ENCODE data around the gene RABEP1. TPM values are rescaled to one million over a fixed set of nuclear protein-coding genes. Genes with fewer than 3 reads are reported as not detected.
A peak's percentile ranks its signal among the peaks of the same experiment; 100 is the strongest.

The RABEP1 gene
- total and polyA plus RNA-seq, 8 donors: 12.1 to 89.7 (median 19.8) TPM

DNA sequence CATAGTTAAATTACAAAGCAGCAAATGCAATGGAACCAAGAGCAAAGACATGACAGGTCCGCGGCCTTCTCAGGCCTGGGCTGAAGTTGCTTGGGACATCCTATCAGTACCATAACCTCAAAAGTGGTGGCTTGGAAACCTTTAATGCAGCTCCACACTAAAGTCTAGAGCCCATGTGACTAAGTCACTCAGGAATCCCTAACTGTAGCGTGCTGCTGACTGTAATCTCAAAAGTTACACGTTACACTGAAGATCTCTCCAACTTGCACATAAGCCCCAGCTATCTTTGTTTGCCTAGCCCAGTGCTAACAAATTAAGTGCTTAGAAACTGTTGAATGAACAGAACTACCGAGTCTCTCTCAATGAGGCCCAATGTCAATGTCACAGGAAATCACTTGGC, 109.6 kb downstream of the RABEP1 start:
- Histone ChIP-seq H3K4me1 (no peaks in the 10 kb centered on the region), H3K4me3 (no peak overlapping the region), H3K27me3 (no peaks in the 10 kb centered on the region), H3K9me3 (no peaks in the 10 kb centered on the region), H3K36me3 (peaks cover 72 to 100% (median 99%) of the 10 kb centered on the region in 4 donors), H3K27ac (no peak overlapping the region)
- intact Hi-C loops (cut with DNase I; ENCODE audit: low total_unique reads): no loop called here
- WGBS, 5 donors: 53 to 79% (median 60%) methylated on average over 5 of the region's 5 CpGs
- TF ChIP-seq, protein P1, sequence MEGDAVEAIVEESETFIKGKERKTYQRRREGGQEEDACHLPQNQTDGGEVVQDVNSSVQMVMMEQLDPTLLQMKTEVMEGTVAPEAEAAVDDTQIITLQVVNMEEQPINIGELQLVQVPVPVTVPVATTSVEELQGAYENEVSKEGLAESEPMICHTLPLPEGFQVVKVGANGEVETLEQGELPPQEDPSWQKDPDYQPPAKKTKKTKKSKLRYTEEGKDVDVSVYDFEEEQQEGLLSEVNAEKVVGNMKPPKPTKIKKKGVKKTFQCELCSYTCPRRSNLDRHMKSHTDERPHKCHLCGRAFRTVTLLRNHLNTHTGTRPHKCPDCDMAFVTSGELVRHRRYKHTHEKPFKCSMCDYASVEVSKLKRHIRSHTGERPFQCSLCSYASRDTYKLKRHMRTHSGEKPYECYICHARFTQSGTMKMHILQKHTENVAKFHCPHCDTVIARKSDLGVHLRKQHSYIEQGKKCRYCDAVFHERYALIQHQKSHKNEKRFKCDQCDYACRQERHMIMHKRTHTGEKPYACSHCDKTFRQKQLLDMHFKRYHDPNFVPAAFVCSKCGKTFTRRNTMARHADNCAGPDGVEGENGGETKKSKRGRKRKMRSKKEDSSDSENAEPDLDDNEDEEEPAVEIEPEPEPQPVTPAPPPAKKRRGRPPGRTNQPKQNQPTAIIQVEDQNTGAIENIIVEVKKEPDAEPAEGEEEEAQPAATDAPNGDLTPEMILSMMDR (IDR thresholded peaks at IDR 0.05): no peak
- TF ChIP-seq POLR2A (IDR thresholded peaks at IDR 0.05) (no peak), POLR2AphosphoS5 (IDR thresholded peaks at IDR 0.05) (no peak), EP300 (IDR thresholded peaks at IDR 0.05) (no peak)
- peak in 1 of 2 donors; percentile 40 for DNase-seq

DNA sequence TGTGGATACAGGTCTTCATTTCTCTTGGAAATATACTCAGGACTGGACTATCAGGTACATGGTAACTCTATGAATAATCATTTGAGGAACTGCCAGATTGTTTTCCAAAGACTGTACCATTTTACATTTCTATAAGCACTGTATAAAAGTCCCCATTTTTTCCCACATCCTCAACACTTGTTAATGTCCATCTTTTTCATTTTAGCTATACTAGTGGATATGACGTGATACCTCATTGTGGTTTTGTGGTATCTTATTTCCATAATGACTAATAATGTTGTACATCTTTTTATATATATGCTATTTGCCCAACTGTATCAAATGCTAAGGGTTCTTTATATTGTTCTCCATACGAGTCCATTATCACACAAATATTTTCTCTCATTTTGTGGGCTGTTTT, 114.5 kb downstream of the RABEP1 start:
- peaks cover 40 to 100% (median 100%) of the 10 kb centered on the region in 4 donors for H3K36me3 ChIP-seq
- intact Hi-C loops (cut with DNase I; ENCODE audit: low total_unique reads): no loop called here
- no peak overlapping the region for H3K4me3 ChIP-seq
- no peak overlapping the region for H3K27ac ChIP-seq
- TF ChIP-seq EP300 (IDR thresholded peaks at IDR 0.05) (no peak), POLR2AphosphoS5 (IDR thresholded peaks at IDR 0.05) (no peak), POLR2A (IDR thresholded peaks at IDR 0.05) (no peak)
- TF ChIP-seq, protein P1 (IDR thresholded peaks at IDR 0.05): no peak
- H3K27me3 ChIP-seq: no peaks in the 10 kb centered on the region
- H3K9me3 ChIP-seq: no peaks in the 10 kb centered on the region
- no peaks in the 10 kb centered on the region for H3K4me1 ChIP-seq
- no peak for DNase-seq
- 85 to 95% (median 90%) methylated on average over 2 of the region's 2 CpGs for WGBS, 5 donors

DNA sequence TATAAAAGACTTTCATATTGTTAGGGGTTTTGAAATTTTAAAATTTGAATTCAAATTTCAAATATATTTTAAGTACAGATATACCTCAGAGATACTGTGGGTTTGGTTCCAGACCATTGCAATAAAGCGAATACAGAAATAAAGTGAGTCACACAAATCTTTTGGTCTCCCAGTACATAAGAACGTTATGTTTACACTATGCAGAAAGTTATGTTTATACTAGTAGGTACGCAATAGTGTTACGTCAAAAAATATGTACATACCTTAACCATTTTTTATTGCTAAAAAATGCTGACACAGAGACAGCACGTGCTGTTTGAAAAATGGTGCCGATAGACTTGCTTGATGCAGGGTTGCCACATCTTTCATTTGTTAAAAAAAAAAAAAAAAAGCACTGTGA, 117.7 kb downstream of the RABEP1 start:
- 78 to 94% (median 81%) methylated on average over 6 of the region's 6 CpGs for WGBS, 5 donors
- TF ChIP-seq POLR2A (IDR thresholded peaks at IDR 0.05) (no peak), EP300 (IDR thresholded peaks at IDR 0.05) (no peak), POLR2AphosphoS5 (IDR thresholded peaks at IDR 0.05) (no peak)
- TF ChIP-seq, protein P1 (IDR thresholded peaks at IDR 0.05): no peak
- Histone ChIP-seq H3K36me3 (peaks cover 46 to 100% (median 100%) of the 10 kb centered on the region in 4 donors), H3K4me3 (no peak overlapping the region), H3K27me3 (no peaks in the 10 kb centered on the region), H3K9me3 (no peaks in the 10 kb centered on the region), H3K27ac (no peak overlapping the region), H3K4me1 (no peaks in the 10 kb centered on the region)
- intact Hi-C loops (cut with DNase I; ENCODE audit: low total_unique reads): no loop called here
- no peak for DNase-seq

DNA sequence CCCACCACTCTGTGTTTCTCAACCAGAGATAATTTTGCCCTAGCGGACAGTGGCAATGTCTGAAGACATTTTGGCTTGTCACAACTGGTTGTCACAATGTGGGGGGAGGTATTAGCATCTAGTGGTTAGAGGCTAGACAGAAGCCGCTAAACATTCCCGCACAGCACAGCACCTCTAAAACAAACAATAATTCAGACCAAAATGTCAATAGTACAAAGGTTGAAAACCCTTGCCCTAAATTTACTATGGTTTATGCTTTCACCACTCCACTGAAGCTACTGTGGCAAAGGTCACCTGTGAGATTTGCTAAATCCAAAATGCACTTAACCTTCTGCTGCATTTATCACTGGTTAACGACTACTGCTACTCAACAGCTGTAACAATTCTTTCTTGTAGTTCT, 123.3 kb downstream of the RABEP1 start:
- TF ChIP-seq POLR2A (IDR thresholded peaks at IDR 0.05) (no peak), POLR2AphosphoS5 (IDR thresholded peaks at IDR 0.05) (no peak), EP300 (IDR thresholded peaks at IDR 0.05) (no peak)
- TF ChIP-seq, protein P1 (IDR thresholded peaks at IDR 0.05): no peak
- peak in 1 of 2 donors; percentile 10 for DNase-seq
- 42 to 60% (median 50%) methylated on average over 4 of the region's 4 CpGs for WGBS, 5 donors
- H3K4me1 ChIP-seq: peaks cover 0 to 6% (median 0%) of the 10 kb centered on the region in 4 donors
- no peaks in the 10 kb centered on the region for H3K9me3 ChIP-seq
- H3K27ac ChIP-seq: no peak overlapping the region
- H3K27me3 ChIP-seq: no peaks in the 10 kb centered on the region
- intact Hi-C loops (cut with DNase I; ENCODE audit: low total_unique reads): no loop called here
- no peak overlapping the region for H3K4me3 ChIP-seq
- peaks cover 65 to 100% (median 100%) of the 10 kb centered on the region in 4 donors for H3K36me3 ChIP-seq
